ENCODE measurements around the gene PCID2.

The PCID2 gene

DNA sequence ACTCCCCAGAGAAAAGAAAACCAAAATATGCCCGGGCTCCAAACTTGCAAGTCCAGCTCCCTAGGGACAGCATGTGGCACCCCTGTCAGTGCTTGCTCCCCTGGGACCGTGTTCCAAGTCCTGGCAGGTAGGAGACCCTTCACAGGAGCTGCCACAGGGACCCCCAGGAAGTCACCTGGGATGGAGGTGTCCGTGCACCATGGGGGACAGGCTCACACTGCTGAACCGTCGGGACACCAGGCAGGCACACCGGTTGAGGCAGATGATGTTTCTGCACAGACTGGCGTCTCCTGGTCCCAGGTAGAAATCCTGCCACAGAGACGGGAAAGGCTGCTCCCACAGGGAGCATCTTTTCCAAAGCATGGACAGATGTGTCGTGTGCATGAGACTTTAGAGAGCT lies 61.7 kb downstream of the PCID2 start:
- no peak for TF ChIP-seq CTCF (IDR thresholded peaks at IDR 0.05; ENCODE audit: borderline replicate concordance, control extremely low read depth, extremely low read depth, insufficient read depth, missing control alignments)
- DNase-seq (ENCODE audit: low spot score): no peak
- in situ Hi-C loops (cut with MboI; ENCODE audit: low sequenced_read_pairs, unreplicated experiment): no loop called here

DNA sequence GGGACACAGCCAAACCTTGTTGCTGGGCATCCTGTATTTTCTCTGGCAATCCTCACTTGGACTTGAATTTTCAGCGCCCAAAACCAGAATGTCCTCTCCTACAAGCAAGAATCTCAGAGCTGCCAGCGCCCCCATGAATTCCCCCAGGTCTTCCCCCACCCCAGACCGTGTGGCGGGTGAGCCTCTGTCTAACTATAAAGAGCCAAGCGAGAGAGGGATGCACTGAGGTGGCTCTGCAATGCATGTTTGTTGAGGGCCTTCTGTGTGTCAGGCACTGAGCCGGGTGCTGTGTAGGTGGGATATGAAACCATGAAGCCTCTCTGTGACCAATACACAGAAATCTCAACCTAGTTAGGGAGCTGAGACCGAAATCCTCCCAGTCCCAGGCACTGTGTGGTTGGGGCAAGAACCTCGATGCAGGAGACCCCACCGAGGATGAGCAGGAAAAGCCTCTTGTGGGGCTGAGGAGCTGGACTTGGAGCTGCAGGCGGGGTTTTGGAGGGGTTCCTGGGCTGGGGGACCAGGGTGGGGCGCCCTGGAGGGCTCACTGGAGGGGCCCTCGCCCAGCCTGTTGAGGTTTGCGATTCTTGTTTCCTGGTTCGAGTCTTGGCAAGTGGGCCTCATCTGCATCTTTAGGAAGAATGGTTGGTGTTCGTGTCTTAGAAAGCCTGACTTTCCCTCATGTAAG lies 62.4 kb downstream of the PCID2 start:
- no peak for TF ChIP-seq CTCF (IDR thresholded peaks at IDR 0.05; ENCODE audit: borderline replicate concordance, control extremely low read depth, extremely low read depth, insufficient read depth, missing control alignments)
- in situ Hi-C loops (cut with MboI; ENCODE audit: low sequenced_read_pairs, unreplicated experiment): no loop called here
- no peak for DNase-seq (ENCODE audit: low spot score)

- no peak for DNase-seq (ENCODE audit: low spot score)
- TF ChIP-seq CTCF (IDR thresholded peaks at IDR 0.05; ENCODE audit: borderline replicate concordance, control extremely low read depth, extremely low read depth, insufficient read depth, missing control alignments): no peak
- in situ Hi-C loops (cut with MboI; ENCODE audit: low sequenced_read_pairs, unreplicated experiment): no loop called here
Measured at GRCh38 chr13:113145496-113145895, 63.0 kb downstream of the PCID2 start.

GRCh38 chr13:113144255-113144629 lies 64.2 kb downstream of the PCID2 start:
- DNase-seq (ENCODE audit: low spot score): no peak
- TF ChIP-seq CTCF (IDR thresholded peaks at IDR 0.05; ENCODE audit: borderline replicate concordance, control extremely low read depth, extremely low read depth, insufficient read depth, missing control alignments): no peak
- in situ Hi-C loops (cut with MboI; ENCODE audit: low sequenced_read_pairs, unreplicated experiment): no loop called here

- in situ Hi-C loops (cut with MboI; ENCODE audit: low sequenced_read_pairs, unreplicated experiment): no loop called here
- DNase-seq (ENCODE audit: low spot score): no peak
- TF ChIP-seq CTCF (IDR thresholded peaks at IDR 0.05; ENCODE audit: borderline replicate concordance, control extremely low read depth, extremely low read depth, insufficient read depth, missing control alignments): no peak
Measured at GRCh38 chr13:113143466-113144254, 64.8 kb downstream of the PCID2 start.

DNA sequence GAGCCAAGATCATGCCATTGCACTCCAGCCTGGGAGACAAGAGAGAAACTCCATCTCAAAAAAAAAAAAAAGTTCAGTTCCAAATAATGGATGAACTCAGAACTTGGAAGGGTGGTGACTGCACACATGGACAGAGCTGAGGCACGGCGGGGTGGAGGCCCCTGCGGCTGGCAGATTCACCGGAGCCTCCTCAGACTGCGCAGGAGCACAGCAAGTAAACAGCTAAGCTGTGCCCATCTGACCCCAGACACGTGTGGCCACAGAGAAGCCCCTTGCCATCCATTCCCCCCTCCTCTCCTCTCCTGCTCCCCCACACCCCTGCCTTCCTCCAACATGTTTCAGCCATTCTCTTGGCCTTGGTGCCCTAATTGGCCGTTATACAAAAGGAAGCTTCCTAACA lies 65.6 kb downstream of the PCID2 start:
- DNase-seq (ENCODE audit: low spot score): no peak
- TF ChIP-seq CTCF (IDR thresholded peaks at IDR 0.05; ENCODE audit: borderline replicate concordance, control extremely low read depth, extremely low read depth, insufficient read depth, missing control alignments): no peak
- in situ Hi-C loops (cut with MboI; ENCODE audit: low sequenced_read_pairs, unreplicated experiment): no loop called here

Data from GM13976 (cell line).